ENCODE measurements around the gene SALL3.

Gene SALL3

GRCh38 chr18:78994977-78995582 is 15.5 kb downstream of the SALL3 start:
- ChIA-PET POLR2A (no interaction called here), CTCF (no interaction called here)
- Histone ChIP-seq H3K4me3 (ENCODE audit: low read depth, low read length) (no peak overlapping the region), H3K9me3 (ENCODE audit: control insufficient read depth, insufficient read depth, low read depth, low read length) (no peaks in the 10 kb centered on the region), H3K4me1 (ENCODE audit: control insufficient read depth, insufficient read depth, low read length) (peaks cover 6% of the 10 kb centered on the region), H3K36me3 (ENCODE audit: control insufficient read depth in 2 of 2, insufficient read depth in 1 of 2, low read length in 2 of 2) (peaks cover 4 to 29% of the 10 kb centered on the region in 2 experiments; a peak in 2 of 3 replicates), H3K27ac (ENCODE audit: extremely low read depth, low read depth, low read length) (no peak overlapping the region)
- TF ChIP-seq HOXD13 (CRISPR knock-in tag; IDR thresholded peaks at IDR 0.05; ENCODE audit: borderline replicate concordance) (no peak), ZNF473 (tag by site-specific recombination; IDR thresholded peaks at IDR 0.05) (no peak), ZNF704 (tag by site-specific recombination; IDR thresholded peaks at IDR 0.05) (no peak), ZNF121 (tag by site-specific recombination; IDR thresholded peaks at IDR 0.05) (no peak), ZNF664 (tag by site-specific recombination; IDR thresholded peaks at IDR 0.05) (no peak), ZNF670 (tag by site-specific recombination; IDR thresholded peaks at IDR 0.05; ENCODE audit: low read depth) (no peak), ZNF747 (tag by site-specific recombination; IDR thresholded peaks at IDR 0.05) (no peak), ZNF692 (tag by site-specific recombination; IDR thresholded peaks at IDR 0.05) (no peak), ZNF530 (tag by site-specific recombination; IDR thresholded peaks at IDR 0.05; ENCODE audit: low read depth) (no peak), ZNF324 (tag by site-specific recombination; IDR thresholded peaks at IDR 0.05) (no peak), ZNF555 (tag by site-specific recombination; conservative IDR thresholded peaks at IDR 0.05) (no peak), ZNF571 (tag by site-specific recombination; IDR thresholded peaks at IDR 0.05) (no peak), ZNF184 (tag by site-specific recombination; IDR thresholded peaks at IDR 0.05) (no peak), ATF2 (tag by site-specific recombination; IDR thresholded peaks at IDR 0.05; ENCODE audit: low read depth) (no peak), ZNF768 (tag by site-specific recombination; IDR thresholded peaks at IDR 0.05) (no peak), ZBTB17 (tag by site-specific recombination; IDR thresholded peaks at IDR 0.05) (no peak), ZNF148 (tag by site-specific recombination; IDR thresholded peaks at IDR 0.05; ENCODE audit: borderline replicate concordance) (no peak), ZBTB10 (tag by site-specific recombination; IDR thresholded peaks at IDR 0.05) (no peak), ZNF362 (tag by site-specific recombination; IDR thresholded peaks at IDR 0.05) (no peak), YY2 (tag by site-specific recombination; IDR thresholded peaks at IDR 0.05) (no peak)
